Measurements from ENCODE around the gene MRPL52.

Gene MRPL52

GRCh38 chr14:22797017-22797917, 32.4 kb upstream of the MRPL52 start:
- Mint-ChIP-seq H3K4me3 (no peak overlapping the region), H3K4me1 (no peaks in the 10 kb centered on the region), H3K27ac (peak overlapping the region; percentile 51 to 92 (median 83)), H3K36me3 (ENCODE audit: low read depth) (no peaks in the 10 kb centered on the region), H3K9me3 (no peaks in the 10 kb centered on the region), H3K27me3 (ENCODE audit: low read depth) (peaks cover 7% of the 10 kb centered on the region)
- no peak for TF ChIP-seq CTCF (IDR thresholded peaks at IDR 0.05; ENCODE audit: unreplicated experiment in 3 of 3)

GRCh38 chr14:22798528-22798927, 31.2 kb upstream of the MRPL52 start:
- no peaks in the 10 kb centered on the region for H3K4me1 Mint-ChIP-seq
- no peak for TF ChIP-seq CTCF (IDR thresholded peaks at IDR 0.05; ENCODE audit: unreplicated experiment in 3 of 3)
- no peaks in the 10 kb centered on the region for H3K9me3 Mint-ChIP-seq

GRCh38 chr14:22800346-22800745, 29.3 kb upstream of the MRPL52 start:
- Mint-ChIP-seq H3K27me3 (ENCODE audit: low read depth) (peaks cover 11% of the 10 kb centered on the region), H3K4me1 (no peaks in the 10 kb centered on the region), H3K27ac (no peak overlapping the region), H3K9me3 (no peaks in the 10 kb centered on the region), H3K36me3 (ENCODE audit: low read depth) (no peaks in the 10 kb centered on the region), H3K4me3 (no peak overlapping the region)
- TF ChIP-seq CTCF (IDR thresholded peaks at IDR 0.05; ENCODE audit: unreplicated experiment in 3 of 3): no peak

More at GRCh38 chr14:22798528-22798927, 31.2 kb upstream of the MRPL52 start:
- H3K27me3 Mint-ChIP-seq (ENCODE audit: low read depth): peaks cover 7% of the 10 kb centered on the region
- H3K27ac Mint-ChIP-seq: peak overlapping the region in 2 of 3 experiments; percentile 17 to 65
- H3K4me3 Mint-ChIP-seq: no peak overlapping the region
- H3K36me3 Mint-ChIP-seq (ENCODE audit: low read depth): no peaks in the 10 kb centered on the region

GRCh38 chr14:22801716-22802115, 28.0 kb upstream of the MRPL52 start:
- Mint-ChIP-seq H3K36me3 (ENCODE audit: low read depth) (no peaks in the 10 kb centered on the region), H3K4me1 (no peaks in the 10 kb centered on the region), H3K27ac (no peak overlapping the region), H3K4me3 (no peak overlapping the region), H3K27me3 (ENCODE audit: low read depth) (peaks cover 11% of the 10 kb centered on the region), H3K9me3 (no peaks in the 10 kb centered on the region)
- TF ChIP-seq CTCF (IDR thresholded peaks at IDR 0.05; ENCODE audit: unreplicated experiment in 3 of 3): no peak

GRCh38 chr14:22802860-22803686, 26.6 kb upstream of the MRPL52 start:
- Mint-ChIP-seq H3K4me1 (no peaks in the 10 kb centered on the region), H3K27ac (no peak overlapping the region), H3K27me3 (ENCODE audit: low read depth) (peaks cover 11% of the 10 kb centered on the region), H3K4me3 (no peak overlapping the region), H3K36me3 (ENCODE audit: low read depth) (no peaks in the 10 kb centered on the region), H3K9me3 (no peaks in the 10 kb centered on the region)
- no peak for TF ChIP-seq CTCF (IDR thresholded peaks at IDR 0.05; ENCODE audit: unreplicated experiment in 3 of 3)

All from nephron (organoid).